GM23248 (cell line): ENCODE measurements around the gene EML6.

ENCODE experiments used
- EZH2 ChIP-seq: fragments of 200-600 bp; sonication (generic); IDR thresholded peaks from 2 replicates; pipeline ENCODE4 v1.6.1; 2018; ENCODE audit warnings: antibody characterized with exemption, mild to moderate bottlenecking; ENCODE audit not compliant: insufficient read depth, poor library complexity, severe bottlenecking
- EZH2phosphoT487 ChIP-seq: fragments of 200-600 bp; sonication (generic); IDR thresholded peaks from 2 replicates; pipeline ENCODE4 v1.6.1; 2018; ENCODE audit warnings: antibody characterized with exemption, moderate library complexity, mild to moderate bottlenecking, low read depth; ENCODE audit not compliant: insufficient read depth

GRCh38 chr2:54952425-54952824 is 229.0 kb downstream of the EML6 start:
- no peak for TF ChIP-seq EZH2
- no peak for TF ChIP-seq EZH2phosphoT487
